Activated CD8-positive, alpha-beta memory T cell treated with anti-CD3 and anti-CD28 coated beads for 1 hour (primary cell): Measurements from ENCODE around the gene RANBP17.
"Not testable (repeated sequence)": the region's sequence is repeated elsewhere in the genome, so short reads cannot be mapped to it uniquely, and the experiment has no call there.

Source experiments
- DNase-seq, 2 donors: peaks; one replicate each; pipeline ENCODE4 v3.0.0-alpha.2; 2020; ENCODE audit warnings: low read depth in 1 of 2; ENCODE audit errors: extremely low read depth in 1 of 2

RANBP17 gene

DNA sequence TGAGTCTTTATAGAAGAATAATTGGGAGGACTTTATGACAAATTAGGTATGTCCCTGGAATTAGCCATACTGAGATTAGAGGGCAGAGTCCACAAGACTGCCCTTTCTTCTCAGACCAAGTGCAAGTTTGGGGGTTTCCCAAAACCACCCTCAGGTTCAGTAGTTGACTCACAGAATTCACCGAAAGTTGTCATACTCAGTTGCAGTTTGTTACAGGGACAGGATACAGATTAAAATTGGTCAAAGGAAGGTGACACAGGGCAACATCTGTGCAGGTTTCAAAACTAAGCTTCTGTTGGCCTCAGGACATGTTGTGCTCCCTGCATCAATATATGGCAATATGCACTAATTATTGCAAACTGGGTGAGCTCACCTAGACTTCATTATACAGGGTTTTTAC is 3.8 kb downstream of the RANBP17 start:
- DNase-seq = no peak

DNA sequence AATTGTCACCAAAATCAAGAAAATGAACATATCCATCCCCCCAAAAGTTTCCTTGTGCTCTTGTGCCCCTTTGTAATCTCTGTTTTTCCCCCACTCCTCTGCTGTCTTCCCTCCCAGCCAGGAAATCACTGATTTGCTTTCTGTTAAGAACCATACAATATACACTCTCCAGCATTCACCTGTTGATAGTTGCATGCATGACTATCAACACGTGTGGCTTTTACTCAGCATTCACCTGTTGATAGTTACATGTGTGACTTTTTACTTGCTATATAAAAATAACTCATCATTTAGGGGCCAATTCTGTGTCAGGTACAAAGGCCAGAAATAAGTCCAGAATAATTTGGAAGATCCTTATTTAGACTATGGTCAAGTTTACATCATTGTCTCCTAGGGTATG is 6.0 kb downstream of the RANBP17 start:
- DNase-seq = no peak

DNA sequence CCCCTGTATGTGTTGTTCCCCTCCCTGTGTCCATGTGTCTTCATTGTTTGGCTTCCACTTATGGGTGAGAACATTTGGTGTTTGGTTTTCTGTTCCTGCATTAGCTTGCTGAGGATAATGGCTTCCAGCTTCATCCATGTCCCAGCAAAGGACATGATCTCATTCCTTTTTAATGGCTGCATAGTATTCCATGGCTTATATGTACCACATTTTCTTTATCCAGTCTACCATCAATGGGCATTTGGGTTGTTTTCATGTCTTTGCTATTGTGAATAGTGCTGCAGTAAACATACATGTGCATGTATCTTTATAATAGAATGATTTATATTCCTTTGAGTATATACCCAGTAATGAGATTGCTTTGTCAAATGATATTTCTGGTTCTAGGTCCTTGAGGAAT is 8.6 kb downstream of the RANBP17 start:
- not testable (repeated sequence) for DNase-seq

DNA sequence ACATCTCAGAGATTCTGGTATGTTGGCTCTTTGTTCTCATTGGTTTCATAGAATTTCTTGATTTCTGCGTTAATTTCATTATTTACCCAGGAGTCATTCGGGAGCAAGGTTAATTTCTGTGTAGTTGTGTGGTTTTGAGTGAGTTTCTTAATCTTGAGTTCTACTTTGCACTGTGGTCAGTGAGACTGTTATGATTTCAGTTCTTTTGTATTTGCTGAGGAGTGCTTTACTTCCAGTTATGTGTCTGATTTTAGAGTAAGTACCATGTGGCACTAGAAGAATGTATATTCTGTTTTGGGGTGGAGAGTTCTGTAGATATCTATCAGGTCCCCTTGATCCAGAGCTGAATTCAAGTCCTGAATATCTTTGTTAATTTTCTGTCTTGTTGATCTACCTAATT is 12.2 kb downstream of the RANBP17 start:
- no peak for DNase-seq

DNA sequence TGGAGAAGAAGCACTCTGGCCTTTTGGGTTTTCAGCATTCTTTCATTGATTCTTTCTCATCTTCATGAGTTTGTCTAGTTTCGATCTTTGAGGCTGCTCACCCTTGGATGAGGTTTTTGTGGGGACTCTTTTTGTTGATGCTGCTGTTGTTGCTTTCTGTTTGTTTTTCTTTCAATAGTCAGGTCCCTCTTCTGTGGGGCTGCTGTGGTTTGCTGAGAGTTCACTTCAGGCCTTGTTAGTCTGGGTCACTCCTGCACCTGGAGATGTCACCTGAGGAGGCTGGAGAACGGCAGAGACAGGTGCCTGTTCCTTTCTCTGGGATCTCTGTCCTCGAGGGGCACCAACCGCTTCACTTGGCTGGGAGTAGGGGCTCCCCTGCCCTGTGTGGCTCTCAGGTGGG is 14.0 kb downstream of the RANBP17 start:
- DNase-seq = no peak

DNA sequence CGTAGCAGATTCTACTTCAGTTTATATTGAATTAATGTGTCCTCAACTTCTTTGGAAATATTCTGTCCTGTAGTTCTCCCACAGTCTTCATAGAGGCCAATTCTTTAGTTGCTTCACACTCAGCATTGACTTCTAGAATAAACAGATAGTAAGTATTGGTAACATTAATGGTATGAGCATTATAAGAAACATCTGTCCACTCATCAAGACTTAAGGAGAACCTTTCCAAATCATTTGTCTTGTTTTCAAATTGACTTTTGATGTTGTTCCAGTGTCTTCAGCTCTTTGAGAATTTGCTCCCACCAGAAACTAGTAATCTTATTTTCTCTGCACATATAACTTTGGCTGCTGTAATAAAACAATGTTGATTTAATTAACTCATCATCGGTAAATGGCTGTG is 18.3 kb downstream of the RANBP17 start:
- DNase-seq = no peak

DNA sequence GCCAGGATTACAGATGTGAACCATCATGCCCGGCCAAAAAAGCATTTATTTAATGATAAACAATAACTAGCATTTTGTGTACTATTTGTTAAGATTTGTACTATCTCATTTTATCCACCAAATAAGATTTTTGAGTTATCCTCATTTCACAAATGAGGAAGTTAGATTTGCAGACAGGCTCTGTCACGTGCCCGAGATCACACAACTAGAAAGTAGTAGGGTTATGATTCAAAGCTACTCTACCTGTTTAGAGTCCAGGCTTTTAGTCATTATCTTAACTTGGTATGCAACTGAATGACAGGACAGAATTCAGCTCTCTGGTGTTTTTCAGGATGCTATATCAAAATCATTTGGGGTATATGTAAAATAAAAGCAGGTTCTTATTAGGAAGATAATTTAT is 20.5 kb downstream of the RANBP17 start:
- no peak for DNase-seq

DNA sequence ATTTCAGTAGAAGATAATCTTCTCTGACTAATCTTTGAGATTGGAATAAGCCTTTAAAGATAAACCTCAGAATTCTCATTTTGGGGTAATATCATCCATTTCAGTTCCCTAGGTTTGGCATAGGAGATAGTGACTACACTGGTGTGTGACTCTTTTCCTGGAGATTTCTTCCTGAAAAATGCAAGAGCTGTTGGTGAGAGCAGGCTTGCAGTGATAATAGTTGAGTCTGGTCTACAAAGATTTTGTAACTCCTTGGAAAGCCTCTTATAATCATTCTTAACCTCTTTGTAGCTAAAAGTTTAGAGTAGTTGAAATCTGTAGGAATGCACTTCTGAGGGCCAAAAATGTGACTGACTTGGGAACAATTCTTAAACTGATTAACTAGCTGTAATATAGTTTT is 23.4 kb downstream of the RANBP17 start:
- no peak for DNase-seq

DNA sequence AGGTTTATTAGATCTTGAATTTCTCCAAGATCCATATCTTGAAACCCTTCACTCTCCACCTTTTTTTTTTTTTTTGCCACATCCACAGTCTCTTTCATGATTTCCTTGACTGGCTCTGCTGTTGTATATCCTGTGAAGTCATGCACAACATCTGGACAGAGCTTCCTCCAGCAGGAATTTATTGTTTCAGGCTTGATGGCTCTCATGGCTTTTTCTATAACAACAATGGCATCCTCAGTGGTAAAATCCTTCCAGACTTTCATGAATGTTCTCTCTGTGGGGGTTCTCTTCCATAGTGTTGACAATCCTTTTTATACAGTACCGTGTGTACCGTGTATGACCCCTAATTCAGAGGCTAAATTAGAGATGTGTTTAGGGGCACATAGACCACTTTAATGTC is 24.0 kb downstream of the RANBP17 start:
- DNase-seq = no peak

DNA sequence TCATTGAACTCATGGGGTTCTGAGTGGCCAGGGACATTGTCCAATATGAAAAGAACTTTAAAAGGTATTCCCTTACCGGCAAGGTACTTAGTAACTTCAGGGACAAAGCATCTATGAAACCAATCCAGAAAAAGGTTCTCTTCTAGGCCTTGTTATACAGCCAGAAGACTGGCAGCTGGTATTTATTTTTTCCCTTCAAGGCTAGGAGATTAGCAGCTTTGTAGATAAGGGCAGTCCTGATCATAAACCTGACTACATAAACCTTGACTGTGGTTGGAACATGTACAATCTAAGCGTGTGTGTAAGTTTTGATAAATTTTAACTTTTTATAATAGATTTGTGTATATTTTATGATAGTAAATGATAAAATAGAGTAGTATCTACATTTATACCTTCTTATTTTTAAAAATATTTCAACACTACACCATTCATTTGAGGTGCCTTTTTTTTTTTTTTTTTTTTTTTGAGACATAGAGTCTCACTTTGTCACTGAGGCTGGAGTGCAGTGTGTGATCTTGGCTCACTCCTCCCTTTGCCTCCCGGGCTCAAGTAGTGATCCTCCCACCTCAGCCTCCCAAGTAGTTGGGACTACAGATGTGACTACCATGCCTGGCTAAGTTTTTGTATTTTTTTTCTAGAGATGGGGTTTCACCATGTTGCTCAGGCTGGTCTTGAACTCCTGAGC is 24.5 kb downstream of the RANBP17 start:
- DNase-seq = no peak

DNA sequence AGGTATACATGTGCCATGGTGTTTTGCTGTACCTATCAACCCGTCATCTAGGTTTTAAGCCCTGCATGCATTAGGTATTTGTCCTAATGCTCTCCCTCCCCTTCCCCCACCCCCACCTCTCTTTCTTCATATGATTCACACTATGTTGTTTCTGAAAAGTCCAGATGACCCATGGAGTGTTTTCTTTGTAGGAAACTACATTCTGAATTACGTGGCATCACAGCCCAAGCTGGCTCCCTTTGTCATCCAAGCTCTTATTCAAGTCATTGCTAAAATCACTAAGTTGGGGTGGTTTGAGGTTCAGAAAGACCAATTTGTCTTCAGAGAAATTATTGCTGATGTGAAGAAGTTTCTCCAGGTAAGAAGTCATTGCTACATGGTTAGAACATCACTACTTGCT is 30.4 kb downstream of the RANBP17 start:
- no peak for DNase-seq

DNA sequence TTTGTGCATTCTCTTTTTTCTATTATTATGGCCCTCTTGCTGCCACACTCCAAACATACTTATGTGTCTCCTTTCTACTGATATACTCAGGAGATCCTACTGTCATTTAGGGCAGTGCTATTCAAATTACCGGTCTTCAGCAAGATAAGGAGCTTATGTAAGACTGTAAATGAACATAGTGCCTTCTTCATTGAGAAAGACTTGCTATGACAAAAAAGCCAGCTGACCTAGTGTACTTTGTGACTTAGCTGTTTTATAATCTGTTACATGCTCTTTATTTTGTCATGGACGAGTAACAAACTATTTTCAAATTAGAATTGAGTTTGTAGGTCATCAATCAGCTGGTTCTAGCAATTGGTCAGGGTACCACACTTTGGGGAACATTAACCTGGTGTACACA is 32.8 kb downstream of the RANBP17 start:
- DNase-seq = no peak

DNA sequence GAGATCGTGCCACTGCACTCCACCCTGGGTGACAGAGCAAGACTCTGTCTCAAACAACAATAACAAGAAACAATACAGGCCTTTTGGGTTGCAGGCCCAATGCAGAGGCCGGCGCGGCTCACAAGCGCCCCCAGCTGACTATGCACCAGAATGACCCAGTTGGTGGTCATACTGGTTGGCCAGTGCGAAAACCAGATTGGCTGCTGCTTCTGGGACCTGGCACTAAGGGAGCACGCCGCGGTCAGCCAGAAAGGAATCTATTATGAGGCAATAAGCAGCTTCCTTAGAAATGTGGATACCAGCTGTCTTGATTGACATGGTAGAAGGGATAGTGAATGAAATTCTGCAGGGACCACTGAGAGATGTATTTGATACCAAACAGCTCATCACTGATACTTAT is 35.0 kb downstream of the RANBP17 start:
- no peak for DNase-seq

DNA sequence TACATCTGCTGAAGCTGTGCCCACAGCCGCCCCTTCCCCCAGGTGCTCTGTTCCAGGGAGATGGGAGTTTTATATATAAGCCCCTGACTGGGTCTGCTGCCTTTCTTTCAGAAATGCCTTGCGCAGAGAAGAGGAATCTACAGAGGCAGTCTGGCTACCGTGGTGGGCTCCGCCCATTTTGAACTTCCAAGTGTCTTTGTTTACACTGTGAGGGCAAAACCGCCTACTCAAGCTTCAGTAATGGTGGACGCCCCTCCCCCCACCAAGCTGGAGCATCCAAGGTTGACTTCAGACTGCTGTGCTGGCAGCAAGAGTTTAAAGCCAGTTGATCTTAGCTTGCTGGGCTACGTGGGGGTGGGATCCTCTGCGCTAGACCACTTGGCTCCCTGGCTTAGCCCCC is 41.3 kb downstream of the RANBP17 start:
- no peak for DNase-seq

DNA sequence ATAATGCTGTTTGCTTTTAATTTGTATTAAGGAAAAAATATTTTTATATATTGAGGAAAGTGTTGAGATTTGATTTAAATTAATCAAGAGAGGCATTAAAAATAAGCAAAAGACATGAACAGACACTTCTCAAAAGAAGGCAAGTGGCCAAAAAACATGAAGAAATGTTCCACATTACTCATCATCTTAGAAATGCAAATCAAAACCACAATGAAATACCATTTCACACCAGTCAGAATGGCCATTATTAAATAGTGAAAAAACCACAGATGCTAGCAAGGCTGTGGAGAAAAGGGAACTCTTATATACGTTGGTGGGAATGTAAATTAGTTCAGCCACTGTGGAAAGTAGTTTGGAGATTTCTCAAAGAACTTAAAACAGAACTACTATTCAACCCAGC is 45.9 kb downstream of the RANBP17 start:
- no peak for DNase-seq

DNA sequence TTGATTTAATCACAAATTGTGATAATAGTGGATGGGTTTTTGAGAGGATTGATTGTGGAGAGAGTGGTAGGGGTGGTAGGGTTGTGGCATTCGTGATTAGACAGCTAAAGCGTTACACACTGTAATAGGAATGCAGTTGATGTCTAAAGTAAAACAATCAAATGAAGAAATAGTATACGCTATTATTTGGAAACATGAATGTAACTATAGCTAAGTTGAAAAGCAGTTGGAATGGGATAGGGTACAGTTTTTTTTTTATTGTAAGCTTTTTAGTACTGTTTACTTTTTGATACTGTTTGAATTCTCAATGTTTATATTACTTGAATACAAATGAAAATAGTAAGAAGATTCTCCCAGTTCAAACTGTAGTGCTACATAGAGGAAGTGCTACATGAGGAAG is 51.8 kb downstream of the RANBP17 start:
- DNase-seq = no peak

DNA sequence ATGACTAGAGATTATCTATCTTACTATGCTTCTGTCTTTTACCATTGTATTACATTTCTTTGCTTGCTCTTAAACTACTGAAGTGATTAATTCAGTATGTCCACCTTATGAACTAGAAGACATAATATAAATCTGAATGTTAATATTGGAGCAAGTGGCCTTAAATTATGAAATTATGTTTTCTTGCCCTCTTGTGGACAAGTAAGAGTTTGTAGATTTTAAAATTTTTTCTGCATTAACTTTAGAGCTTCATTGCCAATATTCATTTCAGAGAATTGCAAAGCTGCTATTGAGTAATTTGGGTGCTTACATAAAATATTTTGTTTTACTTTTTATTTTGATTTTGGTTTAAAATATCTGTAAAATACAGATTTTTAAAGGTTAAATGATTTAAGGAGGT is 55.3 kb downstream of the RANBP17 start:
- no peak for DNase-seq

DNA sequence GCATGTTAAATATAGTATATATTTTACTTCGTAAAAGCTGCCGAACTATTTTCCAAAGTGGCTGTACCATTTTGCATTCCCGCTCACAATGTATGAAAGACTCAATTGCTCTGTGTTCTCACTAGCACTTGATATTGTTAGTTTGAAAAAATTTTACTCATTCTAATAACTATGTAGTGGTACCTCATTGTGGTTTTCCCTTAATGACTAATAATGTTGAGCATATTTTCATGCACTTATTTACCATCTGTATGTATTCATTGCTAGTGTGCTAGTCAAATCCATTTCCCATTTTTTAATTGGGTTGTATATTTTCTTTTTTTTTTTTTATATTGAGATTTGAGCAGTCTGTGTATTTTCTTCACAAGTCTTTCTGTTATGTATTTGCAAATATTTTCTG is 58.4 kb downstream of the RANBP17 start:
- no peak for DNase-seq

DNA sequence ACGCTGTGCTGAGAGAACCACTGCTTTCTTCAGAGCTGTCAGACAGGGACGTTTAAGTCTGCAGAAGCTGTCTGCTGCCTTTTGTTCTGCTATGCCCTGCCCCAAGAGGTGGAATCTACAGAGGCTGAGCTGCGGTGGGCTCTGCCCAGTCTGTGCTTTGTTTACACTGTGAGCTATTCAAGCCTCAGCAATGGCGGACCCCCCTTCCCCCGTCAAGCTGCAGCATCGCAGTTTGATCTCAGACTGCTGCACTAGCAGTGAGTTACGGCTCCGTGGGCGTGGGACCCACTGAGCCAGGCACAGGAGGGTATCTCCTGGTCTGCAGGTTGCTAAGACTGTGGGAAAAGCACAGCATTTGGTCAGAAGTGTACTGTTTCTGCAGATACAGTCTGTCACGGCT is 60.5 kb downstream of the RANBP17 start:
- not testable (repeated sequence) for DNase-seq

DNA sequence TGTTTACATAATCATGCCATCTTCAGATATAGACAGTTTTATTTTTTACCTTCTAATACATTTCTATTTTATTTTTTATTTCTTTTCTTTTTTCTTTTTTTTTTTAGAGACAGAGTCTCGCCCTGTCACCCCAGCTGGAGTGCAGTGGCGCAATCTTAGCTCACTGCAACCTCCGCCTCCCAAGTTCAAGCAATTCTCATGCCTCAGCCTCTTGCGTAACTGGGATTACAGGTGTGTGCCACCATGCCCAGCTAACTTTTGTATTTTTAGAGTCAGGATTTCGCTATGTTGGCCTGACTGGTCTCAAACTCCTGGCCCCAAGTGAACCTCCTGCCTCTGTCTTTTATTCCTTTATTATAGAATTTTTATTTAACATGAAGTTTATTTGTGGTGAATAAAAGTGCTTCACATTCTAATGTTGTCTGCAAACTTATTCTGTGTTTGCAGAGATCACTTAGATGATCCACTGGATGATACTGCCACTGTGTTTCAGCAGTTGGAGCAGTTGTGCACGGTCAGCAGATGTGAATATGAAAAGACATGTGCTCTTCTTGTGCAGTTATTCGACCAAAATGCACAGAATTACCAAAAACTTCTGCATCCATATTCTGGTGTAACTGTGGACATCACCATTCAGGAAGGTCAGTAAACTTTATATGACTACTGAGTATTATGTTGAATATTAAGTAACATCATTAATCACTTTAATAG is 62.2 kb downstream of the RANBP17 start:
- no peak for DNase-seq

DNA sequence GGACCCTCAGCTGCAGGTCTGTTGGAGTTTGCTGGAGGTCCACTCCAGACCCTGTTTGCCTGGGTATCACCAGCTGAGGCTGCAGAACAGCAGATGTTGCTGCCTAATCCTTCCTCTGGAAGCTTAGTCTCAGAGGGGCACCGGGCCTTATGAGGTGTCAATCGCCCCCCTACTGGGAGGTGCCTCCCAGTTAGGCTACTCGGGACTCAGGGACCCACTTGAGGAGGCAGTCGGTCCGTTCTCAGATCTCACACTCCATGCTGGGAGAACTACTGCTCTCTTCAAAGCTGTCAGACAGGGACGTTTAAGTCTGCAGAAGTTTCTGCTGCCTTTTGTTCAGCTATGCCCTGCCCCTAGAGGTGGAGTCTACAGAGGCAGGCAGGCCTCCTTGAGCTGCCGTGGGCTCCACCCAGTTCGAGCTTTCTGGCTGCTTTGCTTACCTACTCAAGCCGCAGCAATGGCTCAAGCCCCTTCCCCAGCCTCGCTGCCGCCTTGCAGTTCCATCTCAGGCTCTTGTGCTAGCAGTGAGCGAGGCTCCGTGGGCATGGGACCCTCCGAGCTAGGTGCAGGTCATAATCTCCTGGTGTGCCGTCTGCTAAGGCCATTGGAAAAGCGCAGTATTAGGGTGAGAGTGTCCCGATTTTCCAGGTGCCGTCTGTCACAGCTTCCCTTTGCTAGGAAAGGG is 73.9 kb downstream of the RANBP17 start:
- DNase-seq = not testable (repeated sequence)

DNA sequence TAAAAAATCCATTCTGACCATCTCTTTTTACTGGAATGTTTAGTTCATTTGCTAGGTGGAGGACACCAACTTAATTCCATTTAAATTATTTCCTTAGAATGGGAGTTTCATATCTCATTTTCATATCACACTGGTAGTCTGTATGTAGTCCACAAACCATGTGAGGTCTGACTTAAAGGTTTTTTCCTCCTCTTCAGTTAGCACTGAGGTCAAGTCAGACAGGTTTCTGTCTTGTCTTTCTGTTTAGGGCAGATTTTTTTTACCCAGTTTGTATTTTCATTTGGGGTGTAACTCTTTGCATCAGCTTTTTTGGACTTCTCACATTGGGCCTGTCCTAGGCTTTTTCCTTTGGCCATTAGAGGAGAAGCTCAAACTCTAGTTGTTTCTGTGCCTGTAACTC is 75.3 kb downstream of the RANBP17 start:
- DNase-seq = no peak
